ENCODE measurements around the gene NCSTN.

NCSTN gene

GRCh38 chr1:160406131-160406968, 63.2 kb downstream of the NCSTN start:
- DNase-seq (ENCODE audit: low read depth): no peak

- DNase-seq (ENCODE audit: low read depth): no peak
These were observed 64.9 kb downstream of the NCSTN start for GRCh38 chr1:160407839-160408801.

Measured in T follicular helper cell (primary cell).